ENCODE results near the gene ELL2. TPM values are rescaled to one million over a fixed set of nuclear protein-coding genes. Genes with fewer than 3 reads are reported as not detected.

ELL2 gene
- total and polyA plus RNA-seq, 2 of the 13 experiments (the other 11 are each of a cell fraction or from before 2014, with no cell fraction given) = 78.9 to 97.1 TPM

GRCh38 chr5:95858661-95859595 lies 102.7 kb downstream of the ELL2 start (continued):
- TF ChIP-seq GTF2F1 (IDR thresholded peaks at IDR 0.05; ENCODE audit: low read length) = no peak
- TF ChIP-seq ELK4 (CRISPR knock-in tag; IDR thresholded peaks at IDR 0.05; ENCODE audit: borderline replicate concordance) = no peak
- TF ChIP-seq ZBTB40 (IDR thresholded peaks at IDR 0.05) = no peak
- peak; percentile 60; the same call in 1 of the 2 replicates for TF ChIP-seq ZBTB40 (CRISPR knock-in tag; IDR thresholded peaks at IDR 0.05)
- peak; percentile 60; the same call in 1 of the 2 replicates for TF ChIP-seq ETV5 (CRISPR knock-in tag; IDR thresholded peaks at IDR 0.05; ENCODE audit: borderline replicate concordance)
- TF ChIP-seq ZNF547 (CRISPR knock-in tag; IDR thresholded peaks at IDR 0.05) = peak; percentile 59; the same call in 1 of the 2 replicates
- peak; percentile 90 for TF ChIP-seq ZNF350 (CRISPR knock-in tag; IDR thresholded peaks at IDR 0.05; ENCODE audit: borderline replicate concordance, low read depth)
- peak; percentile 79 for TF ChIP-seq YY1 (IDR thresholded peaks at IDR 0.05; ENCODE audit: insufficient read depth, insufficient replicate concordance, low read depth, low read length)
- no peak for TF ChIP-seq EEA1 (CRISPR knock-in tag; IDR thresholded peaks at IDR 0.05; ENCODE audit: borderline replicate concordance)
- no peak for TF ChIP-seq ZFP36L2 (CRISPR knock-in tag; IDR thresholded peaks at IDR 0.05)
- TF ChIP-seq PLSCR1 (CRISPR knock-in tag; IDR thresholded peaks at IDR 0.05; ENCODE audit: borderline replicate concordance) = no peak
- peak; percentile 70 for TF ChIP-seq ZFX (CRISPR knock-in tag; IDR thresholded peaks at IDR 0.05; ENCODE audit: low read depth)

Measured in HepG2 (cell line).